HG02943 (cell line): ENCODE measurements around the gene PCDHA10.

Experiments used
- ATAC-seq: cut with Tn5 transposase; IDR thresholded peaks from one replicate; pipeline ENCODE4 v1.9.1; 2021; ENCODE audit warnings: mild to moderate bottlenecking, low read depth, moderate library complexity; ENCODE audit not compliant: unreplicated experiment

The PCDHA10 gene

DNA sequence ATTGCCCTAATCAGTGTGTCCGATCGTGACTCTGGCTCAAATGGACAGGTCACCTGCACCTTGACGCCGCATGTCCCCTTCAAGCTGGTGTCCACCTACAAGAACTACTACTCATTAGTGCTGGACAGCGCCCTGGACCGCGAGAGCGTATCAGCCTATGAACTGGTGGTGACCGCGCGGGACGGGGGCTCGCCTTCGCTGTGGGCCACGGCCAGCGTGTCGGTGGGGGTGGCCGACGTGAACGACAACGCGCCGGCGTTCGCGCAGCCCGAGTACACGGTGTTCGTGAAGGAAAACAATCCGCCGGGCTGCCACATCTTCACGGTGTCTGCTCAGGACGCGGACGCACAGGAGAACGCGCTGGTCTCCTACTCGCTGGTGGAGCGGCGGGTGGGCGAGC lies 27.7 kb downstream of the PCDHA10 start:
- ATAC-seq: no peak

DNA sequence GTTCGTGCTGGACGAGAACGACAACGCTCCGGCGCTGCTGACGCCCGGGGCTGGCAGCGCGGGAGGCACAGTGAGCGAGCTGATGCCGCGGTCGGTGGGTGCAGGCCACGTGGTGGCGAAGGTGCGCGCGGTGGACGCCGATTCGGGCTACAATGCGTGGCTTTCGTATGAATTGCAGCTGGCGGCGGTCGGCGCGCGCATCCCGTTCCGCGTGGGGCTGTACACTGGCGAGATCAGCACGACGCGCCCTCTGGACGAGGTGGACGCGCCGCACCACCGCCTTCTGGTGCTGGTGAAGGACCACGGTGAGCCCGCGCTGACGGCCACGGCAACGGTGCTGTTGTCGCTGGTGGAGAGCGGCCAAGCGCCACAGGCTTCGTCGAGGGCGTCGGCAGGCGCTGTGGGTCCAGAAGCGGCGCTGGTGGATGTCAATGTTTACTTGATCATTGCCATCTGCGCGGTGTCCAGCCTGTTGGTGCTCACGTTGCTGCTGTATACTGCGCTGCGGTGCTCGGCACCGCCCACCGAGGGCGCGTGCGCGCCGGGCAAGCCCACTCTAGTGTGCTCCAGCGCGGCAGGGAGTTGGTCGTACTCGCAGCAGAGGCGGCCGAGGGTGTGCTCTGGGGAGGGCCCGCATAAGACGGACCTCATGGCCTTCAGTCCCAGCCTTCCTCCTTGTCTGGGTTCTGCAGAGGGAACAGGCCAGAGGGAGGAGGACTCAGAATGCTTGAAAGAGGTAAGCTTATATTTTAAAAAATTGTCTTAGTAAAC lies 28.4 kb downstream of the PCDHA10 start:
- ATAC-seq: no peak

DNA sequence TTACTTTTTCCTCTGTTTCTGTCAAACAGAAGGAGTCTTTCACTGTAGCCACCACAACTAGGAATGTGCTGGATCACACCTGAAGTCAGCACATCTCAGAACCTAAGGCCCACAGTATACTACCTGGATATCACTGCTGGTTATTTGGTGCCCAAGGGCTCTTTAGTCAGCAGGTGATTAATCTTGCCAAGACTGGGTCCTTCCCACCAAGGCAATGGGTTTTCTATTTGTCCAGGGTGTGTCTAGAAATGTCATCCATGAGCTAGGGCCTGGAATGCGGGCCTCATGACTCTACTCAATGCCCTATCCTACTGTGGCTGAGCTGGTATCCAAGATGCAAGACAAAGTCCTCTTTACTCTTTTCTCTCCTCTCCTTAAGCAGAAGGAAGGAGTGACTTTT lies 60.6 kb downstream of the PCDHA10 start:
- ATAC-seq: no peak
